Middle frontal gyrus (tissue), 1 donor: ENCODE measurements around the gene PCDHAC2.

ENCODE experiments used
- DNase-seq: peaks from one replicate; pipeline ENCODE4 v3.0.0-alpha.2; 2015; ENCODE audit warnings: low spot score; ENCODE audit errors: extremely low spot score

Gene PCDHAC2, protein sequence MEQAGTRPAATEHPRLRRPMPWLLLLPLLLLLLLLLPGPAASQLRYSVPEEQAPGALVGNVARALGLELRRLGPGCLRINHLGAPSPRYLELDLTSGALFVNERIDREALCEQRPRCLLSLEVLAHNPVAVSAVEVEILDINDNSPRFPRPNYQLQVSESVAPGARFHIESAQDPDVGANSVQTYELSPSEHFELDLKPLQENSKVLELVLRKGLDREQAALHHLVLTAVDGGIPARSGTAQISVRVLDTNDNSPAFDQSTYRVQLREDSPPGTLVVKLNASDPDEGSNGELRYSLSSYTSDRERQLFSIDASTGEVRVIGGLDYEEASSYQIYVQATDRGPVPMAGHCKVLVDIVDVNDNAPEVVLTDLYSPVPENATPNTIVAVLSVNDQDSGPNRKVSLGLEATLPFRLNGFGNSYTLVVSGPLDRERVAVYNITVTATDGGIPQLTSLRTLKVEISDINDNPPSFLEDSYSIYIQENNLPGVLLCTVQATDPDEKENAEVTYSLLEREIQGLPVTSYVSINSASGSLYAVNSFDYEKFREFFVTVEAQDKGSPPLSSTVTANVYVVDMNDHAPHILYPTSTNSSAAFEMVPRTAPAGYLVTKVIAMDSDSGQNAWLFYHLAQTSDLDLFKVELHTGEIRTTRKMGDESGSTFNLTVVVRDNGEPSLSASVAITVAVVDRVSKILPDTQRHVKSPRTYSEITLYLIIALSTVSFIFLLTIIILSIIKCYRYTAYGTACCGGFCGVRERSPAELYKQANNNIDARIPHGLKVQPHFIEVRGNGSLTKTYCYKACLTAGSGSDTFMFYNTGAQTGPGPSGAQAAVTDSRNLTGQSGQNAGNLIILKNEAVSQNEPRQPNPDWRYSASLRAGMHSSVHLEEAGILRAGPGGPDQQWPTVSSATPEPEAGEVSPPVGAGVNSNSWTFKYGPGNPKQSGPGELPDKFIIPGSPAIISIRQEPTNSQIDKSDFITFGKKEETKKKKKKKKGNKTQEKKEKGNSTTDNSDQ

GRCh38 chr5:140966293-140967225 lies at the start of gene PCDHAC2:
PCDHAC2 (plus strand) TSS chr5:140966476; CDS start chr5:140966767, 291 bp downstream.
- peak; percentile 53 for DNase-seq

- peak; percentile 48 for DNase-seq
These were observed 42.7 kb upstream of the PCDHAC2 start for GRCh38 chr5:140923601-140924000.

DNA sequence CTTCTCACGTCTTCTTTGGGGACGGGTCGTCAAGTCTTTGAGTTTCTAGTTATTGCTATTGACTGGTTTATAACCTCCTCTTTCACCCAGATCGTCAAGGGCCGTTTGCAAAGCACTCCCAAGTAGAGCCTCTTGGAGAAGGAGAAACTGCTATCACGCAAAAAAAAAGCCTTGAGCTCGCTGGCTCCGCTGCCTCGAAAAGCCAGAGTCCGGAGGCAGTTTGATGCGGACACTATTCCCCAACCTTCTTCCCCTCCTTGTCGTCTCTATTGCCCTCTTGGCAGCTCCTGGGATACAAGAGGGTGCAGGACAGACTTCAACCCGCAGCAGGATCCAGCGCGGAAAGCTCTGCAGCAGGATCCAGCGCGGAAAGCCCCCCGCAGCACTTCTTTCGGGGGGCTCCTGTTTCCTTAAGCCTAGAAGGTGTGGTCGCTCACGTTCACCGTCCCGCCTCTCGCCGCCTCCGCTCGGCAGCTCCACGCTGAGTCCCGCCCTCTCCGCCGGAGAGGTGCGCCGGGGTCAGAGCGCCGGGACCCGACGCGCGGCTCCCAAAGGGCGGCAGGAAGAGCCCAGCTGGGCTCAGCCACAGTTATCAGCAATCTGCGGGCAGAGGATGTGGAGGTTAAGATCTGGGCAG lies 40.4 kb upstream of the PCDHAC2 start, which contains the start of gene PCDHAC1:
TSS of gene PCDHAC1 (plus strand) at position 494 of the 637 bp plus-strand sequence. CDS start 594 bp downstream, outside the sequence.
- no peak for DNase-seq

- peak; percentile 58 for DNase-seq
These were observed 39.6 kb upstream of the PCDHAC2 start for GRCh38 chr5:140926443-140927227.

GRCh38 chr5:140927228-140927573 lies 39.1 kb upstream of the PCDHAC2 start:
- no peak for DNase-seq

- DNase-seq = no peak
These were observed 31.2 kb upstream of the PCDHAC2 start for GRCh38 chr5:140934964-140935606.

DNA sequence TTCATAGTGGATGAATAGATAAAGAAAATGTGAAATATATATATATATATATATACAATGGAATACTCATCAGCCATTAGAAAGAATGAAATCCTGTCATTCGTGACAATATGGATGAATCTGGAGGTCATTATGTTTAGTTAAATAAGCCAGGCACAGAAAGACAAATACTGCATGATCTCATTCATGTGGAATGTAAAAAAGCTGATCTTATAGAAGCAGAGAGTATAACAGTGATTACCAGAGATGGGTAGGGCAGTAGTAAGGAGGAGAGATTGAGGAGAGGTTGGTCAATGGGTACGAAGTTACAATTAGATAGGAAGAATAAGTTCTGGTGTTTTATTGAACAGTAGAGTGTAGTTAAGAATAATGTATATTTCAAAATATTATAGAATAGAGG lies 19.7 kb upstream of the PCDHAC2 start:
- no peak for DNase-seq

GRCh38 chr5:140951636-140952035 lies 14.6 kb upstream of the PCDHAC2 start:
- no peak for DNase-seq

DNA sequence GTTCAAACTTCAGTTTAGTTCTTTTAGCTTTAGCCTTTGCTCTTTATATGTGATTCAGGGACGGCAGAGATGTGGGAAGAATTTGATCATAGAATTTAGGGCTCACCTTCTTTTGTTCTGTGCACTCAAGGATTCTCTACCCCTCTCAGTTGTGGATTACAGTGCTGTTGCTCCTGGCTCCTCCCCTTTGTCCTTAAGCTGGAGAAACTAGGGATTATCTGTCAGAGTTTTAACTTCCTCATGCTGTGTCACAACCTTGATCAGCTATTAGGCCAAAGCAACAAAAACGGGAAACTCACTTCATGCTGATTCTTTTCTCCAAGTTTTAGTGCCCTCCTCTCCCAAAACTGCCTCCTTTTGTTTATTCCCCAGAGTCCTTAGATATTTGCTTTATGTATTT lies 13.0 kb upstream of the PCDHAC2 start:
- DNase-seq = no peak

- no peak for DNase-seq
These were observed 4.1 kb upstream of the PCDHAC2 start for GRCh38 chr5:140962190-140962589.

GRCh38 chr5:140964356-140964755 lies 1.9 kb upstream of the PCDHAC2 start:
- no peak for DNase-seq

GRCh38 chr5:140965905-140966292 lies 377 bp upstream of the PCDHAC2 start:
- no peak for DNase-seq

DNA sequence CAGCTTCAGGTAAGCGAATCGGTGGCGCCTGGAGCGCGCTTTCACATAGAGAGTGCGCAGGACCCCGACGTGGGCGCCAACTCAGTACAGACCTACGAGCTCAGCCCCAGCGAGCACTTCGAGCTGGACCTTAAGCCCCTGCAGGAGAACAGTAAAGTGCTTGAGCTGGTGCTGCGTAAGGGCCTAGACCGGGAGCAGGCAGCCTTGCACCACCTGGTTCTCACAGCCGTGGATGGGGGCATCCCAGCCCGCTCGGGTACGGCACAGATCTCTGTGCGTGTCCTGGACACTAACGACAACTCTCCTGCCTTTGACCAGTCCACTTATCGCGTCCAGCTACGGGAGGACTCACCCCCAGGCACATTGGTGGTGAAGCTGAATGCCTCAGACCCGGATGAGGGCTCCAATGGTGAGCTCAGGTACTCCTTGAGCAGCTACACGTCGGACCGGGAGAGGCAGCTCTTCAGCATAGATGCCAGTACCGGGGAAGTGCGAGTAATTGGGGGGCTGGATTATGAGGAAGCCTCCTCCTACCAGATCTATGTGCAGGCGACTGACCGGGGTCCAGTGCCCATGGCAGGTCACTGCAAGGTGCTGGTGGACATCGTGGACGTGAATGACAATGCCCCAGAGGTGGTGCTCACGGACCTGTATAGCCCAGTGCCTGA lies 1.1 kb downstream of the PCDHAC2 start:
- no peak for DNase-seq

- DNase-seq = no peak
These were observed 3.6 kb downstream of the PCDHAC2 start for GRCh38 chr5:140969880-140970279.

DNA sequence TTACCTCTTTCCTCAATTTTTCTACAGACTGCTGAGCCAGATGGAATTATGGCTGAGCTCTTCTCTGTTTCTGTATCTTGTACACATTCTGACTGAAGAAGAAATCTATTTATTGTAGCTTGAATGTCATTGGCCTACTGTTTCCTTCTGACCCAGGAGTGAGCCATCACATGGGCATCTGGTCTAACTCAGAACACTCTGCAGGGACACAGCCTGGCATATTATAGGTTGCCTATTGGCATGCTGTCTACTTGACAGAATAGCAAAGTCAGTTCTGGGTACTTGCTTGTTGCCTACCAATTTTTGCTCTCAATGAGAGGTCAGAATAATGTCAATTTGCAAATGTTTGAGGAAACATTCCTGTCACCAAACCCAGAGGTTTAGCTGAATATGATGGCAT lies 7.3 kb downstream of the PCDHAC2 start:
- DNase-seq = no peak

- DNase-seq = no peak
These were observed 10.7 kb downstream of the PCDHAC2 start for GRCh38 chr5:140977003-140977402.

GRCh38 chr5:140978260-140978659 lies 12.0 kb downstream of the PCDHAC2 start:
- no peak for DNase-seq

GRCh38 chr5:140978983-140979382 lies 12.7 kb downstream of the PCDHAC2 start:
- no peak for DNase-seq
